GM21619 (cell line): ENCODE measurements around the gene JPH4.

Experiments used
- ATAC-seq: cut with Tn5 transposase; IDR thresholded peaks from one replicate; pipeline ENCODE4 v1.9.1; 2021; ENCODE audit not compliant: unreplicated experiment

JPH4 gene

GRCh38 chr14:23578560-23579310, at the start of gene JPH4:
Gene JPH4, minus strand, starts transcription at chr14:23578790. Its CDS starts 1,337 bp downstream, at chr14:23577453.
- ATAC-seq, result no peak

GRCh38 chr14:23627961-23628360, 49.4 kb upstream of the JPH4 start:
- no peak for ATAC-seq

- no peak for ATAC-seq
These were observed 48.4 kb upstream of the JPH4 start for GRCh38 chr14:23626946-23627345.

GRCh38 chr14:23624830-23625404, 46.3 kb upstream of the JPH4 start:
- ATAC-seq, result no peak

GRCh38 chr14:23623962-23624361, 45.4 kb upstream of the JPH4 start:
- ATAC-seq, result no peak

- no peak for ATAC-seq
These were observed 44.4 kb upstream of the JPH4 start for GRCh38 chr14:23622990-23623389.

GRCh38 chr14:23621932-23622730, 43.5 kb upstream of the JPH4 start:
- no peak for ATAC-seq

GRCh38 chr14:23621204-23621931, 42.8 kb upstream of the JPH4 start:
- ATAC-seq, result no peak

GRCh38 chr14:23620177-23620702, 41.6 kb upstream of the JPH4 start:
- ATAC-seq, result no peak

- ATAC-seq, result no peak
These were observed 39.9 kb upstream of the JPH4 start for GRCh38 chr14:23618415-23618988.

- ATAC-seq, result no peak
These were observed 38.9 kb upstream of the JPH4 start for GRCh38 chr14:23617539-23617938.

GRCh38 chr14:23615856-23616255, 37.3 kb upstream of the JPH4 start:
- no peak for ATAC-seq

GRCh38 chr14:23614395-23614828, 35.8 kb upstream of the JPH4 start:
- no peak for ATAC-seq

GRCh38 chr14:23613242-23614070, 34.9 kb upstream of the JPH4 start:
- no peak for ATAC-seq

- no peak for ATAC-seq
These were observed 34.2 kb upstream of the JPH4 start for GRCh38 chr14:23612802-23613201.

GRCh38 chr14:23612354-23612732, 33.8 kb upstream of the JPH4 start:
- no peak for ATAC-seq

- no peak for ATAC-seq
These were observed 32.3 kb upstream of the JPH4 start for GRCh38 chr14:23610815-23611289.

GRCh38 chr14:23610090-23610814, 31.7 kb upstream of the JPH4 start:
- ATAC-seq, result no peak
